ENCODE data around the gene ARVCF.

DNA sequence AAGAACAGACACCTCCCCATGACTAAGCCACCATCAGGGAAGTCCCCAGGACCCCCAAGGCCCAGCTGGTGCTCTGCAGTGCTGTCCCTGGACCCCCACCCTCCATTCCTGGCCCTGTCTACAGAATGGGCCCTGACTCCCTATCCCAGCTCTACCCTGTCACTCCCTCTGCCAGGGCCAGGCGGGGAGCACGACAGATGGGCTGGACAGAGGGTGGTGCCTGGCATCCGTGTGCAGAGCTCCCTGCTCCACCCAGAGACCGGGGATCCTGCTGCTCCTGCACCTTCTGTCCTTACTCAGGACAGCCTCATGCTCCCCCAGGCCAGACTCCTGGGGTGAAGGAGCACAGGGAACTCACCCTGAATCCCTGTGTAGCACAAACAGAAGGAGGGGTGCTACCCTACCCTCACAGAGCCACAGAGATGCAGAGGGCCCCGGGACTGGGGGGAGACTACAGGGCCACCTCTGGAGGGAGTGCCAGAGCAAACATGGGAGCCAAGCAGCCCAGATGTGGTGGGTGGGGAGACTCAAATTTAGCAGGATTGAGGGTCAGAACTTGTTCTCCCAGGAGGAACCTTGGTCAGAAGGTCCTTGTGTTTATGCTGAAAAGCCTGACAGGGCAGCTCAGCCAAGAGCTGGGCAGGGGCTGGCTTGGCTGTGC lies 2.0 kb downstream of the ARVCF start:
- TF ChIP-seq, protein P1, sequence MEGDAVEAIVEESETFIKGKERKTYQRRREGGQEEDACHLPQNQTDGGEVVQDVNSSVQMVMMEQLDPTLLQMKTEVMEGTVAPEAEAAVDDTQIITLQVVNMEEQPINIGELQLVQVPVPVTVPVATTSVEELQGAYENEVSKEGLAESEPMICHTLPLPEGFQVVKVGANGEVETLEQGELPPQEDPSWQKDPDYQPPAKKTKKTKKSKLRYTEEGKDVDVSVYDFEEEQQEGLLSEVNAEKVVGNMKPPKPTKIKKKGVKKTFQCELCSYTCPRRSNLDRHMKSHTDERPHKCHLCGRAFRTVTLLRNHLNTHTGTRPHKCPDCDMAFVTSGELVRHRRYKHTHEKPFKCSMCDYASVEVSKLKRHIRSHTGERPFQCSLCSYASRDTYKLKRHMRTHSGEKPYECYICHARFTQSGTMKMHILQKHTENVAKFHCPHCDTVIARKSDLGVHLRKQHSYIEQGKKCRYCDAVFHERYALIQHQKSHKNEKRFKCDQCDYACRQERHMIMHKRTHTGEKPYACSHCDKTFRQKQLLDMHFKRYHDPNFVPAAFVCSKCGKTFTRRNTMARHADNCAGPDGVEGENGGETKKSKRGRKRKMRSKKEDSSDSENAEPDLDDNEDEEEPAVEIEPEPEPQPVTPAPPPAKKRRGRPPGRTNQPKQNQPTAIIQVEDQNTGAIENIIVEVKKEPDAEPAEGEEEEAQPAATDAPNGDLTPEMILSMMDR (IDR thresholded peaks at IDR 0.05; ENCODE audit: low read depth, low read length, poor library complexity, severe bottlenecking), result no peak
- no peak for TF ChIP-seq EZH2phosphoT487 (IDR thresholded peaks at IDR 0.05; ENCODE audit: borderline replicate concordance, low read length)
